ENCODE data around the gene TRPM4.

The TRPM4 gene

DNA sequence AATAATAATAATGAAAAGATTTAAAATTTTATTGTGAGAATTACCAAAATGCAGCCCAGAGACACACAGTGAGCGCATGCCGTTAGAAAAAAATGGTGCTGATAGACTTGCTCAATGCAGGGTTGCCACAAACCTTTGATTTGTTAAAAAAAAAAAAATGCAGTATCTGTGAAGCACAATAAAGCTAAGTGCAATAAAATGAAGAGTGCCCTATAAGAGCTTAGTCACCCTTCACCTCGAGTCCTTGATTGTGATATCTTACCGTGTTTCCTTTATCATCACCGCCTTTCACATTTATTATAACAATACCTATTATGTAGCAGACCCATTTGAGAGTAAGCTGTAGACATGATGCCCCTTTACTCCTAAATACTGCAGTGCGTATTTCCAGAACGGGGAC lies 84.2 kb downstream of the TRPM4 start:
- FAIRE-seq (no peak), DNase-seq (ENCODE audit: insufficient read length, low spot score) (no peak)
- TF ChIP-seq TAF1 (IDR thresholded peaks at IDR 0.05; ENCODE audit: low read depth, low read length) (no peak), POU2F2 (IDR thresholded peaks at IDR 0.05; ENCODE audit: low read depth, low read length) (no peak), POLR2AphosphoS5 (IDR thresholded peaks at IDR 0.05; ENCODE audit: low read depth, low read length) (no peak), POLR2A (IDR thresholded peaks at IDR 0.05; ENCODE audit: low read depth, low read length) (no peak), SPI1 (IDR thresholded peaks at IDR 0.05; ENCODE audit: low read depth, low read length) (no peak), PAX5 (IDR thresholded peaks at IDR 0.05; ENCODE audit: insufficient read depth, low read length, severe bottlenecking) (no peak)

DNA sequence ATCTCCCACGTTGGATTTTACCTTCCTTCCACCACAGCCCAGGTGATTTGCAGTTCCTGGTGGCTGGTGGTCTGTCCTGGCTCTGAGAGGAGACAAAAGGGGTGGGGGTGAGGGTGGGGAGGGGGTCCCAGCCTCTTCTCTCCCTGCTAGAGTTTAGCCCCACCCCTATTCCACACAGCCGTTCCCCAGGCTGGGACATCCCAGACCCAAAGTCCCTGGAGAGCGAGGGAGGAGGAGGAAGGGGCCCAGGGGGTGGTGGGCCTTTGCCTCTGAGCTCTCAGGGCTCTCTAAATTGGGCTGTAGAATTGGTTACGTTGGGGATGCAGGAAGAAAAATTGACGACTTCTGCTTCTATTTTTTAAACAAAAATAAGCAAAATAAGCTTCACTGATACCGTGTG lies 85.5 kb downstream of the TRPM4 start:
- no peak for FAIRE-seq
- no peak for DNase-seq (ENCODE audit: insufficient read length, low spot score)
- TF ChIP-seq TAF1 (IDR thresholded peaks at IDR 0.05; ENCODE audit: low read depth, low read length) (no peak), PAX5 (IDR thresholded peaks at IDR 0.05; ENCODE audit: insufficient read depth, low read length, severe bottlenecking) (no peak), POLR2AphosphoS5 (IDR thresholded peaks at IDR 0.05; ENCODE audit: low read depth, low read length) (no peak), POLR2A (IDR thresholded peaks at IDR 0.05; ENCODE audit: low read depth, low read length) (no peak), POU2F2 (IDR thresholded peaks at IDR 0.05; ENCODE audit: low read depth, low read length) (no peak), SPI1 (IDR thresholded peaks at IDR 0.05; ENCODE audit: low read depth, low read length) (no peak)

DNA sequence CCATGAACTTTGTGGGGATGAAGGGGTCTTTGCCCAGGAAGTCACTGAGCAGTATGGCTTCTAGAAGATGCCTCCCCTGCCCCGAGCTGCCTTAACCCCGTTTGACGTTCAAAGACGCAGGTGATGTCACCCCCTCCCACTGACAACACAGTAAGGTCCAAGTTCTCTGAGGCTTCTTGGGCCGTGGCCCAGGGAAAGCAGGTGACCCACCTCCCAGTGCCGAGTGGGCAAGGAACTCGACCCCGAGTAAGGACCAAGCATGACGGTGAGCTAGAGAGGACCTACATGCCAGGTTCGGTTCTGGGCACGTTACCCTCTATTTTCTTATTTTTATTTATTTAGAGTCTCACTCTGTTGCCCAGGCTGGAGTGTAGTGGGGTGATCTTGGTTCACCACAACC lies 86.1 kb downstream of the TRPM4 start:
- DNase-seq (ENCODE audit: insufficient read length, low spot score): no peak
- no peak for FAIRE-seq
- TF ChIP-seq TAF1 (IDR thresholded peaks at IDR 0.05; ENCODE audit: low read depth, low read length): no peak
- TF ChIP-seq POLR2A (IDR thresholded peaks at IDR 0.05; ENCODE audit: low read depth, low read length): no peak
- no peak for TF ChIP-seq POLR2AphosphoS5 (IDR thresholded peaks at IDR 0.05; ENCODE audit: low read depth, low read length)
- no peak for TF ChIP-seq POU2F2 (IDR thresholded peaks at IDR 0.05; ENCODE audit: low read depth, low read length)
- TF ChIP-seq SPI1 (IDR thresholded peaks at IDR 0.05; ENCODE audit: low read depth, low read length): no peak
- no peak for TF ChIP-seq PAX5 (IDR thresholded peaks at IDR 0.05; ENCODE audit: insufficient read depth, low read length, severe bottlenecking)

GRCh38 chr19:49244256-49244655 lies 86.7 kb downstream of the TRPM4 start:
- FAIRE-seq (no peak), DNase-seq (ENCODE audit: insufficient read length, low spot score) (no peak)
- TF ChIP-seq POLR2A (IDR thresholded peaks at IDR 0.05; ENCODE audit: low read depth, low read length): no peak
- TF ChIP-seq POLR2AphosphoS5 (IDR thresholded peaks at IDR 0.05; ENCODE audit: low read depth, low read length): no peak
- TF ChIP-seq TAF1 (IDR thresholded peaks at IDR 0.05; ENCODE audit: low read depth, low read length): no peak
- TF ChIP-seq POU2F2 (IDR thresholded peaks at IDR 0.05; ENCODE audit: low read depth, low read length): no peak
- no peak for TF ChIP-seq SPI1 (IDR thresholded peaks at IDR 0.05; ENCODE audit: low read depth, low read length)
- TF ChIP-seq PAX5 (IDR thresholded peaks at IDR 0.05; ENCODE audit: insufficient read depth, low read length, severe bottlenecking): no peak

- no peak for DNase-seq (ENCODE audit: insufficient read length, low spot score)
- FAIRE-seq: no peak
- TF ChIP-seq POLR2A (IDR thresholded peaks at IDR 0.05; ENCODE audit: low read depth, low read length) (no peak), SPI1 (IDR thresholded peaks at IDR 0.05; ENCODE audit: low read depth, low read length) (no peak), POLR2AphosphoS5 (IDR thresholded peaks at IDR 0.05; ENCODE audit: low read depth, low read length) (no peak)
Measured at GRCh38 chr19:49247676-49248075, 90.1 kb downstream of the TRPM4 start.

DNA sequence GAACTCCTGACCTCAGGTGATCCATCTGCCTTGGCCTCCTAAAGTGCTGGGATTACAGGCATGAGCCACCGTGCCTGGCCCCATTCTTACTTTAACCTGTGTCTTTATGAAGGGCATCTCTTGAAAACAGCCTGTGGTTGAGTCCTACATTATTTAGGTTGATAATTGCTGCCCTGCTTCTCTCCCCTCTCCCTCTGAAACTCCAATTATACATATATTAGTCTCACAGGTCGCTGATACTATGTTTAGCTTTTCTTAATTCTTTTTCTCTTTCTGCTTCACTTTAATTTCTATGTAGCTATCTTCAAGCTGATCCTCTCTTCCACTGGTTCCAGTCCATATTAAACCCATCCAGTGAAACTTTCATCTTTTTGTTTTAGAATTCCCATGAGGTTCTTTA lies 92.3 kb downstream of the TRPM4 start:
- FAIRE-seq (no peak), DNase-seq (ENCODE audit: insufficient read length, low spot score) (no peak)
- no peak for TF ChIP-seq SPI1 (IDR thresholded peaks at IDR 0.05; ENCODE audit: low read depth, low read length)

DNA sequence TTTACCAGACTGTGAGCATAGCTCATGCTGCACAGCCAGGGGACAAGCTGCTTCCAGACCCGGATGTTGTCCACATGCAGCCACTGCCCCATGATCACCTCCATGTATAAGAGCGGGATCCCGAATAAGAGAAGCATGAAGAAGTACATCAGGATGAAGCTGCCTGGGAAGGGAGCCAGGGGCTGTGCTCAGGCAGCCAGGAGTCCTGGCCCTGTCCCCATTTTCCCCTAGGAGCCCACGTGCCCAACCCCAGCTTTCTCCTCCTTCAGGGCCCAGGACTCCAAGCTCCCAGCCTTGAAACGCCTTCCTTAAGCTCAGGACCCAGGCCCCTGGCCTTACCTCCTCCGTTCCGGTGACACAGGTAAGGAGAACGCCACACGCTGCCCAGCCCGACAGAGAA lies 98.1 kb downstream of the TRPM4 start:
- no peak for DNase-seq (ENCODE audit: insufficient read length, low spot score)
- TF ChIP-seq TAF1 (IDR thresholded peaks at IDR 0.05; ENCODE audit: low read depth, low read length) (no peak), SPI1 (IDR thresholded peaks at IDR 0.05; ENCODE audit: low read depth, low read length) (no peak), POLR2AphosphoS5 (IDR thresholded peaks at IDR 0.05; ENCODE audit: low read depth, low read length) (no peak), PAX5 (IDR thresholded peaks at IDR 0.05; ENCODE audit: insufficient read depth, low read length, severe bottlenecking) (no peak), POLR2A (IDR thresholded peaks at IDR 0.05; ENCODE audit: low read depth, low read length) (no peak), POU2F2 (IDR thresholded peaks at IDR 0.05; ENCODE audit: low read depth, low read length) (no peak)
- no peak for FAIRE-seq

GRCh38 chr19:49256691-49257090 lies 99.1 kb downstream of the TRPM4 start:
- DNase-seq (ENCODE audit: insufficient read length, low spot score) (no peak), FAIRE-seq (no peak)
- TF ChIP-seq SPI1 (IDR thresholded peaks at IDR 0.05; ENCODE audit: low read depth, low read length) (no peak), POU2F2 (IDR thresholded peaks at IDR 0.05; ENCODE audit: low read depth, low read length) (no peak)

Data from GM12891 (cell line).